Neutrophil (primary cell): ENCODE measurements around the gene PVALEF.

Source experiments
- H3K27ac ChIP-seq: fragments of 200-600 bp; sonication (generic); 2 replicates; pipeline ENCODE4 v1.5.1; 2016; ENCODE audit warnings: mild to moderate bottlenecking, moderate library complexity
- H3K27me3 ChIP-seq: fragments of 200-600 bp; sonication (generic); 2 replicates; pipeline ENCODE4 v1.6.0; 2016; ENCODE audit warnings: mild to moderate bottlenecking
- H3K36me3 ChIP-seq: fragments of 200-600 bp; sonication (generic); 2 replicates; pipeline ENCODE4 v1.5.1; 2017
- H3K4me1 ChIP-seq, 2 experiments: fragments of 200-600 bp in 1 of 2; sonication (generic) in 1 of 2; 1 replicate in 1 of 2; 2 replicates in 1 of 2; pipeline versions ENCODE4 v1.5.1 to v1.6.1; 2013 to 2016; ENCODE audit warnings: low read depth in 1 of 2, low read length in 1 of 2, mild to moderate bottlenecking in 1 of 2, moderate library complexity in 1 of 2; ENCODE audit not compliant: control insufficient read depth in 1 of 2, insufficient read depth in 1 of 2
- H3K4me3 ChIP-seq, 2 experiments: fragments of 200-600 bp in 1 of 2; sonication (generic) in 1 of 2; 1 replicate in 1 of 2; 2 replicates in 1 of 2; pipeline ENCODE4 v1.5.1; 2013 to 2016; ENCODE audit warnings: low read depth in 1 of 2, low read length in 1 of 2, mild to moderate bottlenecking in 1 of 2, moderate library complexity in 1 of 2
- H3K9me3 ChIP-seq: fragments of 200-600 bp; sonication (generic); 2 replicates; pipeline ENCODE4 v1.5.1; 2016
- TF ChIP-seq, protein P1 (sequence below): fragments of 200-600 bp; sonication (generic); IDR thresholded peaks from 2 replicates; pipeline ENCODE4 v1.5.1; 2016; ENCODE audit warnings: antibody characterized with exemption

Gene PVALEF

DNA sequence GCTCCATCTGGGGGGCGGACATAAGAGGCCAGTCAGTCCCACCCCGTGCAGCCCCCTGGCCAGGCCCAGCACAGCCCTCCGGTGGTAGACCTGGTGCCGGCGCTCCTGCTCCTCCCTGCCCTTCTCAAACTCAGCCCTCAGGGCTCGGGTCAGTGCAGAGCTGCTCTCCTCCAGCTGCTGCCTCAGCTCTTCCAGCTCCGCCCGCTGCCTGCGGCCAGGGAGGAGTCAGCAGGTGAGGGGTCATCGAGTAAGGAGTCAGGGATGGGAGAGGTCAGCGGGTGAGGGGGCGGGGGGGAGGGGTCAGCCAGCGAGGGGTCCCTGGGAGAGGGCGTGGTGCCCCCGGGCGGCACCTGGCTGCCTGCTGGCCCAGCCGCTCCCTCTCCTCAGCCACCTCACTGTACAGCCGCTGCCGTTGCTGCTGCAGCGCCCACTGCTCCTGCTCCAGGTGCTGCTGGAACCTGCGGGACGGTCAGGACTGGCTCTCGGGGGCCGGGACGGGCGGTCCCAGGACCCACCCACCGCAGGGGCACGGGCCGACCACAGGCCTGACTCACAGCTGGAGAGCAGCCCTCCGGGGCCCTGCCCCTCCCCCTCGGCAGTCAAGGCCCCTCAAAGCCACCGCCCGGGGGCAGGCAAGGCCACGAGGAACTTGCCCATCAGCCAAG is 27.2 kb downstream of the PVALEF start:
- Histone ChIP-seq H3K4me1 (no peaks in the 10 kb centered on the region), H3K9me3 (no peaks in the 10 kb centered on the region), H3K27ac (no peak overlapping the region), H3K27me3 (no peaks in the 10 kb centered on the region), H3K36me3 (peaks cover 15% of the 10 kb centered on the region), H3K4me3 (no peak overlapping the region)
- TF ChIP-seq, protein P1, sequence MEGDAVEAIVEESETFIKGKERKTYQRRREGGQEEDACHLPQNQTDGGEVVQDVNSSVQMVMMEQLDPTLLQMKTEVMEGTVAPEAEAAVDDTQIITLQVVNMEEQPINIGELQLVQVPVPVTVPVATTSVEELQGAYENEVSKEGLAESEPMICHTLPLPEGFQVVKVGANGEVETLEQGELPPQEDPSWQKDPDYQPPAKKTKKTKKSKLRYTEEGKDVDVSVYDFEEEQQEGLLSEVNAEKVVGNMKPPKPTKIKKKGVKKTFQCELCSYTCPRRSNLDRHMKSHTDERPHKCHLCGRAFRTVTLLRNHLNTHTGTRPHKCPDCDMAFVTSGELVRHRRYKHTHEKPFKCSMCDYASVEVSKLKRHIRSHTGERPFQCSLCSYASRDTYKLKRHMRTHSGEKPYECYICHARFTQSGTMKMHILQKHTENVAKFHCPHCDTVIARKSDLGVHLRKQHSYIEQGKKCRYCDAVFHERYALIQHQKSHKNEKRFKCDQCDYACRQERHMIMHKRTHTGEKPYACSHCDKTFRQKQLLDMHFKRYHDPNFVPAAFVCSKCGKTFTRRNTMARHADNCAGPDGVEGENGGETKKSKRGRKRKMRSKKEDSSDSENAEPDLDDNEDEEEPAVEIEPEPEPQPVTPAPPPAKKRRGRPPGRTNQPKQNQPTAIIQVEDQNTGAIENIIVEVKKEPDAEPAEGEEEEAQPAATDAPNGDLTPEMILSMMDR: no peak

- TF ChIP-seq, protein P1: no peak
- H3K27ac ChIP-seq: no peak overlapping the region
- no peak overlapping the region for H3K4me3 ChIP-seq
- H3K36me3 ChIP-seq: peaks cover 16% of the 10 kb centered on the region
- H3K4me1 ChIP-seq: no peaks in the 10 kb centered on the region
- H3K27me3 ChIP-seq: no peaks in the 10 kb centered on the region
- H3K9me3 ChIP-seq: no peaks in the 10 kb centered on the region
Observed at GRCh38 chr17:81193051-81193410, 27.7 kb downstream of the PVALEF start.

GRCh38 chr17:81193470-81194224 is 28.3 kb downstream of the PVALEF start:
- no peaks in the 10 kb centered on the region for H3K27me3 ChIP-seq
- H3K4me1 ChIP-seq: no peaks in the 10 kb centered on the region
- no peaks in the 10 kb centered on the region for H3K9me3 ChIP-seq
- no peak overlapping the region for H3K4me3 ChIP-seq
- H3K27ac ChIP-seq: no peak overlapping the region
- H3K36me3 ChIP-seq: peaks cover 22% of the 10 kb centered on the region
- TF ChIP-seq, protein P1: no peak

- TF ChIP-seq, protein P1: no peak
- Histone ChIP-seq H3K9me3 (no peaks in the 10 kb centered on the region), H3K36me3 (peaks cover 28% of the 10 kb centered on the region), H3K4me3 (no peak overlapping the region), H3K4me1 (no peaks in the 10 kb centered on the region), H3K27me3 (no peaks in the 10 kb centered on the region), H3K27ac (no peak overlapping the region)
Observed at GRCh38 chr17:81194225-81194760, 29.0 kb downstream of the PVALEF start.

DNA sequence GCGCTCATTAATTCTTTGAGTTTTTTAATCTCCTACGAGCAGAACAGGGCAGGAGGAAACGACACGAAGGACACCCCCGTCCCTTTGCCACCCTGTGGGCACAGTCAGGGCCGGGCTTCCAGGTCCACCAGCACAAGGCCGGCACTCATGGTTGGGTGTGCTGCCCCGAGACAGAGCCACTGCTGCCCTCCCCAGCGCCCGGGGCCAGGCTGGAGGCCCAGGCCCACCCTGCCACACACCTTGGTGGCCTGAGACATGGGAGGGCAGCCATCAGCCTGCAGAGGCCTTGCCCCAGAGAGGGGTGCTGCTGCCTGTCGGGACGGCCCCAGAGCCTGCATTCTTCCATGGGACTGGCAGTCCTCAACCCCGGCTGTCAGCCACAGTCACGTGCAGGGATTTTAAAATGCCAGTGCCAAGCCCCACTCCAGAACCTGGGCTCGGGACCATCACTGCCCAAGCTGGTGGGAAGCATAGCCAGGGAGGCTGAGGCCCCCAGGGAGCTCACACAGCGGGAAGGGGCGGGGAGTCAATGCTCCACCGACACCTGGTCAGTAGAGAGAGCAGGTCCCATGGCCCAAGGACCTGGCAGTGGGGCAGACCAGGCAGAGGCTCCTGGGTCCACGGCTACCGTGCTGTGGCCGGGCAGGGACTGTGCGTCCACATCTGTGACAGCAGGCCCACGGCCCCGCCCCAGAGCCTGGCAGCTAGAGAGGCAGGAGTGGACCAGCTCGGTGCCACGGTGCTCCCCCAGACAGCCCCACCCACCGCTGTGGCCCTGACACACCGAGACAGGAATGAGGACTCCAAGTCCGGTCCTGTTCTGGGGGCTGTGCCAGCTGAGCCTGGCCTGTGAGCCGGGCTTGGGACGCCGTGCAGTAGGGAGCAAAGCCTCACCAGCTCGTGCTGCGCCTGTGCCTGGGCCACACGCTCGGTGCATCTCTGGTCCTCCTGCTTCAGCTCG is 29.9 kb downstream of the PVALEF start:
- H3K9me3 ChIP-seq: no peaks in the 10 kb centered on the region
- no peak overlapping the region for H3K27ac ChIP-seq
- peaks cover 30% of the 10 kb centered on the region for H3K36me3 ChIP-seq
- TF ChIP-seq, protein P1: no peak
- H3K27me3 ChIP-seq: no peaks in the 10 kb centered on the region
- no peak overlapping the region for H3K4me3 ChIP-seq
- H3K4me1 ChIP-seq: no peaks in the 10 kb centered on the region
